GM20431 (cell line): Measurements from ENCODE around the gene SEPTIN11.
"Not testable (repeated sequence)": the region's sequence is repeated elsewhere in the genome, so short reads cannot be mapped to it uniquely, and the experiment has no call there.

ENCODE experiments used
- in situ Hi-C: fragments of 300-500 bp; cut with MseI, MboI; formaldehyde crosslinking; loops from one replicate; pipeline ENCODE4 v1.15.0; 2020; ENCODE audit warnings: low sequenced_read_pairs; ENCODE audit not compliant: unreplicated experiment

The SEPTIN11 gene

DNA sequence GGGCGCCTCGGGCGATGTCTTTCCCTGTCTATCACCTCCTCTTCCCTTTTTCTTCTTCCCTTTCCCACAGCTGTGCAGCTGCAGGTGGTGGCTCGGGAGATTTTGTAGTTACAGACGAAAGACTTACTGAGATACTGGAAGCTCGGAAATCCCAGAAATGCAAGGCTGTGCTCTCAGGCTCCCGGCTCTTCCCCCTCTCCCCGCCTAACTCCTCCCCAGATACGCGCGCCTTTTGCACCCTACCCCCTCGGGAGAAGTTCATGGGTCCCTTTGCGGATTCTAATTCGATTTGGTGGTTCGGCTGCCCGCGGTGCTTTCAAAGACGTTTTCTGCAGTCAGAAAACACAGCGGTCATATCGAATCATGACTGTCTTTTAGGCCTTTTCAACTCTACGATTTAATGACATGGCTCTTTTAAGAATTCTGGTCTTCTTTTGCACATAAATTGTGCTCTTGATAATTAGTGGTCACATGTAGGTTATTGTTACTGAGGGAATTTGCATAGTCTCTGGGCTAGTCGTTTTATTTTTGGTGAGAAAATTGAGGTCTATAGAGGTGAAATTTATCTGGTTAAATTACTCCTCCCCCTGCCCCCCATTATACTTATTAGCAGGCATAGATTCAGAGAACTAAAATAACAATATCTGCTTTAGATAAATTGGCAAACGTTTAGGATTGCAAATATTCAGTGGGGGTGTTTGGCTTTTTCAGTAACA lies 1.6 kb downstream of the SEPTIN11 start:
- in situ Hi-C loops, result no loop called here

DNA sequence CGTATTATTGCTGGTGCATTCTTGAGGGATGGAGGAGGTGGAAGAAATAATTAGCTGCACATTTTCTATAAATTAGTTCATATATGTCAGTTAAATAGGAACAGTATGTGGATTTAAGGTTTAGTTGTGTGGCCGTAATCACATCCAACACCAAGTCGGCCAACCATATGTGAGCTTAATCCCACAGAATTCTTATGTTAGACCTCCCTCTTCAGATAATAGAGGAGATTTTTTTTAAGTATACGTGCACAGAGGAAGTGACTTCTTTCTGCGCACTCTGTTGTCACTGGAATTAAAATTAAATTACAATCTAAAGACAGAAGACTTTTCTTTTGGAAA lies 2.1 kb downstream of the SEPTIN11 start:
- in situ Hi-C loops, result no loop called here

DNA sequence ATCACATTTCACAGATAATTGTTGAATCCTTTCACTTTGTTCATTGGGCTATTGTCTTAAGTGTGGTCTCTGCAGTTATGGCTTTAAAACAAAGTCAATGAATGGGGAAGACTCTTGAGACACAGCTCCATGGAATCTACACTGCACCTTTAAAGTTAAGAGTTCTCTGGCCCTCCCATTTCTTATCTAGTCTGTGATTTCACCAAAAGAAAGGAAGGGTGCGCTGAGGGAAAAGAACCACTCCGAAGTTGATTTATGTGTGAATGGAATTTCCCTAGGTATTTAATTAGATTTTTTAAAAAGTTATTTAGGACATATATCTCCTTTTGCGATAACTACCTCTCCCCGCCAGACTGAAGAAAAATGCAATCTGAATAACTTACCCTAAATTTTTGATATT lies 2.5 kb downstream of the SEPTIN11 start:
- in situ Hi-C loops, result no loop called here

DNA sequence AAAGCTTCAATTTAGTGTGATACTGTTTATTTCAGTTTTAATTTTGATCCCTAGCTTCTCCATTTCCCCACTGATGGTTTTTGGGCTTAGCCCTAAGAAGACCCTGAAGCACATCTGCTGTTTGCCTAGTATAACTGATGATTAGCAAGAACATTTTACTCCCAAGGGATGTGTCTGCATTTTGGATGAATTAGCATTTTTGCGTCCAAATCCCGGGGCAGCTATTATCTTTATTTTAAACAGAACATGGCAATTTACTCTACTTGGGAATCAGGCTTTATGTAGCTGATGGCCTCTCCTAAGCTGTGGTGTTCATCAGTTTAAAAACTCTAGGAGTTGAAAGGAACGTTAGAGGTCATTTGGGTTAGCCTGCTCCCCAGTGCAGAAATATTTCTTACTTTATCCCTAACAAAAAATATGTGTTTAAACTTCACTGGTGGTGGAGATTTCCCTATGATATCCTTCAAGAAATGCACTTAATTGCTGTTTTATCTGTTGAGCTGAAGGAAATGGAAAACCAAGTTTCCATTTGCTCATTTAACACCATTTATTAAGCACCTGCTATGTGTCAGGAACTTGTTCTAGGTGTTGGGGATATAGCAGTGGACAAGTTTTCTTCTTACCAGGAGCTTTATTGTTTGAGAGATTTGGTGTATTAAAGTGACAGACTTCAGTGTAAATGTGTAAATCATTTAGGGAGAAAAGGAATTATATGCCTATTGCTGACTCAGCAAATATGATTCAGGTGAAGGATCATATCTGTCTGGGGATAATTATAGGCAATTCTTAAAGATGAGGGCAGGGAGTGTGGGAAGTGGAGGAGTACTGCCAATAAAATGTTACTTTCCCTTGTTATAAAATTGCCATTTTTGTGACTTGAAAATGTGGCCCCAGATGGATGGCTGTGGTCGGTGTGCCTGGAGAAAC lies 3.4 kb downstream of the SEPTIN11 start:
- in situ Hi-C loops, result no loop called here

DNA sequence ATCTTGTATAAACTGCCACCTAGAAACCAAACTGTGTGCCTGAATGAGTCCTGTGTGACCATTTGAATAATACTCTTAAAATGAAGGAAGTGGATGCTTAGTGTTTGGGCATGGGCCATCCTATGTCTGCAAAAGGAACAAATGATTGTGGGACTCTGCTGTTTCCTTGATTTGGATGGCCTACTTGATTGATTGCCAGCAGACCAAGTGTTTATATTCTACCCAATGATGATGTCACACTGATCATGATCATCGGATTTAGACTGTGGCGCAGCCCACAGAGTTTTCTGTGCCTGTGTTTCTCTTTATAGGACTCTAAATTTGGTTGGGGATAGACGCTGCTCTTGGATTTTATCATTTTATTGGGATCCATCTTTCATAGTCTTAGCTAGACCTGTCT lies 4.4 kb downstream of the SEPTIN11 start:
- in situ Hi-C loops, result no loop called here

DNA sequence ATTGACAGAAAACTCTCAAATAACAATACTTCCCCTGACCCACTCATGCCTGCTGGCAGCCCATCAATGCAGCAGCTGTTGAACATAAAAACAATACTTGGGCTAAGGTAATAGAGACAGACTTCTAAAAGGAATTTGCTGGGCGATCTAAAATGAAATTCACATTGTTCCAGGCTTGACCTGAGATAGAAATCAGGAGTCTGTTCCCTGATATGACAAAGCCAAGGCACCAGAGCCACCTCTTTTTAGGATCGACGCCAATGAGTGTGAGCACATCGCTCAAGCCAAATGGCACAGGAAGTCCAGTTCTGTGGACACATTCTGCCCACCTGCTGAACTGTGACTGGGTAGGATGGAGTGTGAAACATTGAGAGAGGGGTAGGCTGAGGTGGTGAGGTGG lies 4.9 kb downstream of the SEPTIN11 start:
- in situ Hi-C loops, result no loop called here

DNA sequence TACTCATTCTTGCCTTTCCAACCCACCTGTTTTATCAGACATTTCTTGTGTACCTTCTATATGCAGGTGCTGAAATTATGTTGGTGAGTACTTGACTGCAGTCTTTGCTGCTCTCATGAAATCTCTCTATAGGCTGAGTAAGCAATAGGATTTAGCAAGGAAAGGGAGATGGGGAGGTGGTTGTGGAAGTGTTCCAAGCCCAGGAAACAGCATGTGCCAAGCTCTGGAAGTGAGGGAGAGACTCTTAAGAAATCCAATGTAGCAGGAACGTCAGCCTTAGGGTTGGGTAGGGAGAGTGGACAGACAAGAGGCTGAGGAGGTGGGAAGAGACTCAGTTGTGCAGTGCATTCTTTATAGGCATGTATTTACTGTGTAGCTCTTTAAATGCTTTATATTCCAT lies 5.6 kb downstream of the SEPTIN11 start:
- in situ Hi-C loops, result no loop called here

DNA sequence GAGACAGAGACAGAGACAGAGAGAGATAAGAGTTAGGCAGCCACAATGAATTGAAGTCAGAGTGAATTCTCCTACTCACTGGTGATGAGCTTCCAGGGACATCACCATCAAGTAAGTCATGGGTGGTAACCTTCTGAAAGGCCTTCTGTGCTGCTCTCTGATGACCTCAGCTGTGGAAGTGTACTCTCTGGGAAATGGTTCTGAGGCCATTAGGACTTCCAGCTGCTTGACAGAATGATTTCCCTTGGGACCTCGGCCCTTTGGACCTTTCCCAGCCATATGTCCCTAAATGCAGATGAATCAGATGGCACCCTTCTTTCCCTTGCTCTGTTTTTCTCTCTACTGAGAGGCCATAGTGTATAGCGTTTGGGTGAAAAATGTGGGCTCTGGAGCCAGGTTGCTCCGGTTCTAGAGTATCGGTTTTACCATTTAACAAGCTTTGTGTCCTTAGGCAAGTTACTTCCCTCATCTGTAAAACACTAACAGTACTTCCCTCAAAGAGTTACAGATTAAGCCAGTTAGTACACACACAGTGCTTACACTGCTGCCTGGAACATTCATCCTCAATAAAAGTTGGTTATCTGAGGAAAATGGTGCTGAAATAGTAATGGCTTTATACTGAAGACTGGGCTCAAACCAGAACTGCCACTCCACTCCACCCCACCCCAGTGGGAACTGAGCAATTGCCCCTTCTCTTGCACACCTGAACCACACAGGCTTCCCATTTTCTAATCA lies 7.6 kb downstream of the SEPTIN11 start:
- in situ Hi-C loops, result no loop called here

DNA sequence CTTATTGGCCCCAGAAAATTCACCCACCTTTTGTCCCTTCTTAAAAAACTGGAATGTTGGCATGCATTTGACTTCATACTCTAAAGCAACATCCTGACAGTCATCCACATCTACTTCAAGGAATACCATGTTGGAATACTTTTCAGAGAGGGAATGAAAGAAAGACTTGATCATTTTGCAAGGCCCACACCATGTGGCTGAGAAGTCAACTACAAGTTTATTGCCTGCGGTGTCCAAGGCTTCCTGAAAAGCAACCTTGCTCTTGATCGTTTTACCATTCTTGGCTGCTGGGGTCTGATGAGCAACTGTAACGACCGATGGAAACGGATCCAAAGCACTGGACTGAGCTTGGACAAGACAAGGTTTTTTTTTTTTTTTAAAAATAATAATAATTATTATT lies 9.3 kb downstream of the SEPTIN11 start:
- in situ Hi-C loops, result no loop called here

DNA sequence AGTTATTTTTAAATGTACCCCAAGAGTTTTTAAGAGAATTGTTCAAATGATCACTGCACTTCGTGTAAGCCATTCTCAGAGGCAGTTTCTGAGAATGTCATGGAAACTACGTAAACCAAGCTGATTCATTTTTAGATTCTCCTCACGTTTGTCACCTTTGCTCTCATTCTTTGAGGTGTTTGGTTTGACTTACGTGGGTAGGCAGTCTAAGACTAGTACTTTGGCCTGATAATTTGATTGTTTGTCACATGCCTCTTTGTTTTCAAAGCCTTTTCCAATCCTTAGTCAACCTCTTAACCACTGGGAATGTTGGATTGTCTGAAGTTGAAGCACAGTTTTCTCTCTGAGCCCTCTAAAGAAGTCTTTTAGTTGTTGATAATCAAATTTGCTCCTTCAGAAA lies 10.5 kb downstream of the SEPTIN11 start:
- in situ Hi-C loops, result no loop called here

DNA sequence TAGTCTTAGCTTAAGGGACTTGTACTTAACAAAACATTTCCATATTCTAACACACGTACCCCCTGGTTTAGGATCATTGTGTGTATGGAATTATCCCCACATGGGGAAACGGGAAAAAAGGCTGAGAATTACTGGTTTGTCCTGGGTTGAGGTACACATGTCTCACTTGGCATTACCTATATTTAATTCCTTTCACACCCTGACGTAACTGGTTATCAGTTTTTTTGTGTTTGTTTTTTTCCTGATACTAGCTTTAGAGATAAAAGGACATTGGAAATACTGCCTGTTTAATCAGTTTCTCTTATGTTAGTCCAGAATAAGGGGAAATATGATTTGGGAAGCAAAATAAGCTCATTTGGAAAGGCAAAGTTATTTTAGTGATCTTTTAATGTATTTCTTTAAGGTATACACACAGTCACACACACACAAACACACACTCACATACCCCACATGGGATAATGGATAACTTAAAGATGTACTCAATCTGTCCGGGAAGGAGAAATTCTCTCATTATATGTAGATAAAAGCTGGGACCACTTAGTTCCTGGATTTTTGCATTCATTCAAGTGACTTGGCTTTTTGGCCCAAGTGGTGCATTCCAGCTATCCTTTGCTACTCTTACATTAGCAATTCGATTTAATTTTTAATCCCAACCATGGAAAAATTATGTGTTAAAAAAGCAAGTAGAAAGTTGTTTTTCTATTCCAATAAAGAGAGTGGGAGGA lies 13.0 kb downstream of the SEPTIN11 start:
- in situ Hi-C loops, result no loop called here

DNA sequence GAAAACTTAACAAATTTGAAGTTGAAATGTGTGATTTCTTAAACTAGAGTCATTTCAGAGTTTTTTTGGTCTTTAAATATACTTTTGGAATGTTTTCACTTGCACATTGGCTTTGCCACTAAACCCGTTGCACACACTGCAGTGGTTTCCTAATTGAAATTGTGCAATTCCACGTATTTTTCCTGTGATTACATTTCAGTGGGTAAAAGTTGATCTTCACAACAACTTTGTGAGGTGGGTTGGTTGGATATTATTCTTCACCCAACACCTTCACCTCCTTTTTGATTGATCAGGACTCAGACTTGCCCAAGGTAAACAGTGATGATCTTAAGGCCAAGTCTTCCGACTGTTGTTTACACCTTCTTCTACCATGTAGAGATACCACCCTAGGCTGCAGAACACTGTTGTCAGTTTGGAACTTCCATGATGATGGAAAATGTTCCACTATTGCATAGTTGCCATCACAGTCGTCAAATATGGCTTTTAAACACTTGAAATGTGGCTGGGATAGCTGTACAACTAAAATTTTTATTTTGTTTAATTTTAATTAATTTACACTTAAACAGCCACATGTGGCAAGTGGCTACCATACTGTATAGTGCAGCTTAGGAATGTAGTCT lies 13.7 kb downstream of the SEPTIN11 start:
- in situ Hi-C loops, result no loop called here

DNA sequence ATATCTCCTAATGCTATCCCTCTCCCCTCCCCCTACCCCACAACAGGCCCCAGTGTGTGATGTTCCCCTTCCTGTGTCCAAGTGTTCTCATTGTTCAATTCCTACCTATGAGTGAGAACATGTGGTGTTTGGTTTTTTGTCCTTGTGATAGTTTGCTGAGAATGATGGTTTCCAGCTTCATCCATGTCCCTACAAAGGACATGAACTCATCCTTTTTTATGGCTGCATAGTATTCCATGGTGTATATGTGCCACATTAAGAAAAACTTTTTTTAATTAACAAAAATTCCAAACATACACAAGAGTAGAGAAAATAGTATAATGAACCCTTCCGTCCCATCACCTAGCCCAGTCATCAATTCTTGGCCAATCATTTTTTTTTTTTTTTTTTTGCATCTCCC lies 14.4 kb downstream of the SEPTIN11 start:
- in situ Hi-C loops, result not testable (repeated sequence)

DNA sequence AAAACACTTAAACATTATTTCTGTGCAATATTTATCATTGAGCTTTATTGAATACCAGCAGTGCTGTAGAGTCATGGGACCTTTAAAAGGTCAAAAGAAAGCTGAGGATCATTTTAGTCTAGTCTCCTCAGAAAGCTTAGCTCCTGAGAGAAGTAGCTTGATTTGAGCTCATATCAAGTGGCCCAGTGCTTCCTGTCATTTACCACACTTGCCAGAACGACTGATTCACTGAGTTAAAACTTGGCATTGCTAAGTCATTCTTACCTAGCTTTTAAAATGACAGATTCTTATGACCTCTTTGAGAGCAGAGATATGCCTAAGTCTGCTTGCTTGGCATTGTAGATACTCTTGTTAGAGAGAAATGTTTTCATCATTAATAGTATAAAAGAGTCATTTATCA lies 15.2 kb downstream of the SEPTIN11 start:
- in situ Hi-C loops, result no loop called here

DNA sequence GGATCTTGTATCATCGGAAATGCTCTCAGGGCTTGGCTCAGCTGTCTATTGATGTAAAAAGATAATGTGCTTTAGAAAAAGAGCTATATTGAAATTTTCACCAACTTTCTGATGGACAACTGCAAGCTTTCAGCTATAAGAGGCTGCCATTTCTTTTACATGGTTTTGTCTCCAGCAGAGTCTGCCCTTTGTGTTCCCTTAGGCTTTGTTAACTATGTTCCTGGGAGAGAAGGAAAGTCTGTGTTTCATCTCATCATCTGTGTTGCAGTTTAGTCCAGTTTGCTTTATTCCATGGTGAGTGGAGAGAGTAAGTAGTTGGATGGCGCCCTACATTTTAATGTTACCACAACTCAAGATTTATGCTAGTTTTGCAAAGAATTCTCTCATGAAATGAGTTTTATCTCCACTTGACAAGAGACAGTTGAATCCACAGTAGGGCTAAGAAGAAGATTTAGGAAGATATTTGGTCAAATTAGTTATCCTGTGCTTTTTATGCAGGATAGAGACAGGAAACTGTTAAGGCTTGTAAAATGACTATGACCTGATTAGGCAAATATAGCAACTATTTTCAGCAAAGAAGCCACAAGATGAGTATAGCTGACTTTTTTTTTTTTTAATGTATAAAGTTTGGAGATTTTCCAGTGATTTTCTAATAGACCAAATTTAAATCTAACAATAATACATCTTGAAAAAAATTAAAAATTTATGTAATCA lies 16.5 kb downstream of the SEPTIN11 start:
- in situ Hi-C loops, result no loop called here

DNA sequence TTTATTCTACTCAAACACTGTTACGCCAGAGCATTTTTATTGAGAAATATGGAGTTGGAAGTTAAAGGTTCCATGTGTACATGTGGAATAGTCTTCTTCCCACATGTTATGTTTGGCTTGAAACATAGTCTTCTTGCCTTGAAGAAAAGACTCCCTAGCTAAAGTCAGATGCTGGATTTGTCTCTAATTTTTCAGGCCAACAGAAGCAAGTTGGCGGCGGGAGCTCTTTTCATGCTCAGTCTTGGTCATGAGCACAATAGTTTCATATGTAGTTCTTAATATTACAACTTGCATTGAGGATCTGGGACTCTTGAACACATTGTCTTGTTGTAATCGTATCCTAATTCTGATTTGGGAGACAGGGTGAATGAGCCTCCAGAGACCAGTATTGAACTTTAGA lies 19.4 kb downstream of the SEPTIN11 start:
- in situ Hi-C loops, result no loop called here

DNA sequence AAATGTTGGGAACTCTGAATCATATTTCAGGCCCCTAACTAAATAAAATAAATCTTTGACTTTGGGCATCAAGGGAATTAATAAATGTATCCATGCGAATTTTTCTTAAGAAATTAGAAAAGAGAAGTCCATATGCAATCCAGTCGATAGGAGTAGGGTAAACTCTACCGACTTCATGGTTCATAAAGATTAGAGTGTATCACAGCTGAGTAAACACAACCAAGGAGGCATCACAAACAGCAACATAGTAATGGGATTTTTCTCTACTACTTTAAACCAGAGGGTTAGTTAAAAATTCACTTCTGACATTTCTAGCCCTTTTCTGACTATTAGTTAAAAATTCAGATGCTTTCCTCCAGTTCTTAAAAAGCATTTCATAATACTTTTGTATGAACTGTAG lies 19.9 kb downstream of the SEPTIN11 start:
- in situ Hi-C loops, result no loop called here

DNA sequence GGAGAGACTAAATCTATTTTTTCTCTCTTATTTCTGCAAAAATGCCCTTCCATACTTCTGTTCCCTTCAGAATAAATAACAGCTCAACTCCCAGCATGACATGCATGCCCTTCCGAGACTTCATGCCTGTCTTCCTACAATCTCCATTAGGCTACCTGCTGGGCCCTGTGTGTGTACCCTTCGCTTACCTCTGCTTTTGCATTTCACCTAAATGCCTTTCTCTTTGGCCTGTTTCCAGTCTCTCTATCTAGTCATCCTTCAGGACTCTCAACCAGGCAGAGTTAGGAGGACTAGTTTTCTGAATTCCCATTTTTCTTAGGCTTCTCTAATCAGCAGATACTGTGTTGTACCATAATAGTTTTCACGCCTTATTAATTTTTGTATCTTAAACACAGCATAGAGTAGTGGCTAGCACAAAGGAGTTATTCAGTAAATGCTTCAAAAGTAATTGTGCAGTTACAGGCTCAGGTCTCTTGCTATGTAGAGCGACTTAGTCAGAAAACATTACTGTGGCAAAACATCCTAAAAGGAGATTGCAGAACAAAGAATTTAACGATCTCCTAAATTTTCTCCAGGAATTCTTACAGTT lies 20.5 kb downstream of the SEPTIN11 start:
- in situ Hi-C loops, result no loop called here

DNA sequence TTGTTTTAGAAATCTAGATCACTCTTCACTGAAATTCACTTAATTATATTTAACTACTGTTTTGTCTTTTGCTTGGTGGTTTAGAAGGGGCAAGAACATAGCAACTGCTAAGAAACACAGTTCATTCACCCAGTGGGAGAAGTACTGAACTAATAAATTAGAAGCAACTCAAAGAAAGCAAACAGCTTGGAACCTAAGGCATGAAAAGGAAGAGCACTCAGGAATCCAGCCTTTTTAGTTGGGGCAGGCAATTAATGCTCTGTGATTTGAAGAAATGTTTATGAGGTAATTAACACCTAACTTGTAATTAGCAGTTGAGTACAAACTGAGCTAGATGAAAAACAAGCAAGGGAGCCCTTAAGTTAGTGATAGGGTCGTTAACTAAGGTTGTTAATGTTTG lies 22.8 kb downstream of the SEPTIN11 start:
- in situ Hi-C loops, result no loop called here
